Hepatocyte (in vitro differentiated cells): ENCODE measurements around the gene QRFP. TPM values are rescaled to one million over a fixed set of nuclear protein-coding genes. Genes with fewer than 3 reads are reported as not detected.

ENCODE experiments used
- DNase-seq: peaks from one replicate; pipeline ENCODE4 v3.0.0-alpha.2; 2016; ENCODE audit warnings: low spot score
- H2AFZ ChIP-seq: fragments of 200-600 bp; sonication (generic); 2 replicates; pipeline ENCODE4 v1.6.0; 2016; ENCODE audit warnings: antibody characterized with exemption, mild to moderate bottlenecking
- H3K27ac ChIP-seq: fragments of 200-600 bp; sonication (generic); 2 replicates; pipeline ENCODE4 v1.5.1; 2016; ENCODE audit warnings: mild to moderate bottlenecking
- H3K27me3 ChIP-seq: fragments of 200-600 bp; sonication (generic); 2 replicates; pipeline ENCODE4 v1.6.1; 2016
- H3K36me3 ChIP-seq: fragments of 200-600 bp; sonication (generic); replicated peaks from 2 replicates; pipeline ENCODE4 v1.5.1; 2016; ENCODE audit warnings: low read depth; ENCODE audit not compliant: insufficient read depth
- H3K4me1 ChIP-seq: fragments of 200-600 bp; sonication (generic); 2 replicates; pipeline ENCODE4 v1.5.1; 2016; ENCODE audit warnings: mild to moderate bottlenecking, moderate library complexity; ENCODE audit not compliant: insufficient read depth
- H3K4me2 ChIP-seq: fragments of 200-600 bp; sonication (generic); 2 replicates; pipeline ENCODE4 v1.6.0; 2016
- H3K4me3 ChIP-seq: fragments of 200-600 bp; sonication (generic); 2 replicates; pipeline ENCODE4 v1.5.1; 2016; ENCODE audit warnings: mild to moderate bottlenecking
- H3K79me2 ChIP-seq: fragments of 200-600 bp; sonication (generic); 2 replicates; pipeline ENCODE4 v1.6.0; 2017; ENCODE audit warnings: mild to moderate bottlenecking
- H3K9me2 ChIP-seq: fragments of 200-600 bp; sonication (generic); replicated peaks from 2 replicates; pipeline ENCODE4 v1.6.0; 2017; ENCODE audit warnings: mild to moderate bottlenecking; ENCODE audit not compliant: insufficient read depth
- H3K9me3 ChIP-seq: fragments of 200-600 bp; sonication (generic); 2 replicates; pipeline ENCODE4 v1.5.1; 2016; ENCODE audit warnings: low read depth, mild to moderate bottlenecking
- H4K20me1 ChIP-seq: fragments of 200-600 bp; sonication (generic); 2 replicates; pipeline ENCODE4 v1.6.0; 2016; ENCODE audit warnings: mild to moderate bottlenecking; ENCODE audit not compliant: insufficient read depth, poor library complexity, severe bottlenecking
- CTCF ChIP-seq: fragments of 200-600 bp; sonication (generic); IDR thresholded peaks from 2 replicates; pipeline ENCODE4 v1.5.1; 2016; ENCODE audit warnings: antibody characterized with exemption, mild to moderate bottlenecking; ENCODE audit not compliant: poor library complexity
- EZH2 ChIP-seq: fragments of 200-600 bp; sonication (generic); IDR thresholded peaks from 2 replicates; pipeline ENCODE4 v1.6.1; 2016; ENCODE audit warnings: antibody characterized with exemption, mild to moderate bottlenecking, borderline replicate concordance
- EZH2phosphoT487 ChIP-seq: fragments of 200-600 bp; sonication (generic); IDR thresholded peaks from one replicate; pipeline ENCODE4 v1.6.1; 2018; ENCODE audit warnings: antibody characterized with exemption, mild to moderate bottlenecking, low read depth, moderate library complexity; ENCODE audit not compliant: unreplicated experiment, severe bottlenecking
- WGBS: methylation state at CpG from one replicate; pipeline ENCODE4 v1.1.6; 2016; ENCODE audit warnings: low lambda C conversion rate; ENCODE audit errors: missing lambda C conversion rate; 5-methylcytosine and 5-hydroxymethylcytosine counted together
- polyA plus RNA-seq: library from polyadenylated mRNA; unstranded; fragments of >200 nt; fragmentation: Nextera tagmentation; extraction: Ambion mirVana; gene quantifications from 2 replicates; pipeline ENCODE4 v1.2.1, GENCODE V29; 2016
- total RNA-seq: library from RNA; depleted of rRNA; stranded (reverse); fragments of >200 nt; gene quantifications from 2 replicates; pipeline ENCODE4 v1.2.3, GENCODE V29; 2014

QRFP gene
- total and polyA plus RNA-seq, 2 experiments from 2014 or later = 0.21 TPM; not detected in 1

- Histone ChIP-seq H2AFZ (no peak overlapping the region), H3K4me2 (no peak overlapping the region), H3K9me2 (no peaks in the 10 kb centered on the region), H3K4me1 (peaks cover 4% of the 10 kb centered on the region), H3K27ac (no peak overlapping the region), H3K9me3 (no peaks in the 10 kb centered on the region), H3K4me3 (no peak overlapping the region), H3K36me3 (no peaks in the 10 kb centered on the region), H3K27me3 (no peaks in the 10 kb centered on the region), H4K20me1 (no peaks in the 10 kb centered on the region), H3K79me2 (no peaks in the 10 kb centered on the region)
- 90% methylated on average over 33 of the region's 34 CpGs for WGBS
- TF ChIP-seq EZH2phosphoT487 (no peak), CTCF (no peak), EZH2 (no peak)
- no peak for DNase-seq
These were observed 20.8 kb upstream of the QRFP start for GRCh38 chr9:130917168-130917960.

- no peaks in the 10 kb centered on the region for H3K27me3 ChIP-seq
- H3K4me2 ChIP-seq = no peak overlapping the region
- H3K9me2 ChIP-seq = no peaks in the 10 kb centered on the region
- no peaks in the 10 kb centered on the region for H3K4me1 ChIP-seq
- DNase-seq = no peak
- H3K9me3 ChIP-seq = no peaks in the 10 kb centered on the region
- 90% methylated on average over 8 of the region's 8 CpGs for WGBS
- no peak overlapping the region for H3K27ac ChIP-seq
- H3K4me3 ChIP-seq = no peak overlapping the region
- no peaks in the 10 kb centered on the region for H4K20me1 ChIP-seq
- TF ChIP-seq CTCF = no peak
- no peak for TF ChIP-seq EZH2
- TF ChIP-seq EZH2phosphoT487 = no peak
- no peak overlapping the region for H2AFZ ChIP-seq
- no peaks in the 10 kb centered on the region for H3K79me2 ChIP-seq
- H3K36me3 ChIP-seq = no peaks in the 10 kb centered on the region
These were observed 18.5 kb upstream of the QRFP start for GRCh38 chr9:130915096-130915447.

- Histone ChIP-seq H3K9me2 (no peaks in the 10 kb centered on the region), H3K36me3 (no peaks in the 10 kb centered on the region), H3K4me1 (no peaks in the 10 kb centered on the region), H2AFZ (no peak overlapping the region), H3K4me2 (no peak overlapping the region), H3K27me3 (no peaks in the 10 kb centered on the region), H3K9me3 (no peaks in the 10 kb centered on the region), H3K4me3 (no peak overlapping the region), H3K79me2 (no peaks in the 10 kb centered on the region), H3K27ac (no peak overlapping the region), H4K20me1 (no peaks in the 10 kb centered on the region)
- DNase-seq = no peak
- TF ChIP-seq CTCF (no peak), EZH2phosphoT487 (no peak), EZH2 (no peak)
- WGBS = 89% methylated on average over 23 of the region's 24 CpGs
These were observed 17.9 kb upstream of the QRFP start for GRCh38 chr9:130914417-130915095.
